ENCODE measurements around the gene TNRC6A.

Gene TNRC6A

DNA sequence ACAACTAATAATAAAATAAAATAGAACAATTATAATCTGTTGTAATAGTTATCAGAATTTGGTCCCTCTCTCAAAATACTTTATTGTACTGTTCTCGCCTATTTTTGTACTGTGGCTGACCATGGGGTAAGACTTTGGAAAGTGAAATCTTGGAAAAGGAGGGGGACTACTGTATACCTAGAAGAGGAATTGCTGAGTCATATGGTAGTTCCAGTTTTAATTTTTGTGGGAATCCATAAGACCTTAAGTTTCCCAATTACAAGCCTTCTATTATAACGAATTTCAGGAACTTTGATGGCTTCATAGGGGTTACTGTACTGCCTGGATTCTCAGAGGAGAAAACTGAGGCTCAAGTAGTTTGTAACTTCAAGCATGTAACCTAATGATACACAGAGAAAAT is 35.5 kb downstream of the TNRC6A start:
- TF ChIP-seq, protein P1, sequence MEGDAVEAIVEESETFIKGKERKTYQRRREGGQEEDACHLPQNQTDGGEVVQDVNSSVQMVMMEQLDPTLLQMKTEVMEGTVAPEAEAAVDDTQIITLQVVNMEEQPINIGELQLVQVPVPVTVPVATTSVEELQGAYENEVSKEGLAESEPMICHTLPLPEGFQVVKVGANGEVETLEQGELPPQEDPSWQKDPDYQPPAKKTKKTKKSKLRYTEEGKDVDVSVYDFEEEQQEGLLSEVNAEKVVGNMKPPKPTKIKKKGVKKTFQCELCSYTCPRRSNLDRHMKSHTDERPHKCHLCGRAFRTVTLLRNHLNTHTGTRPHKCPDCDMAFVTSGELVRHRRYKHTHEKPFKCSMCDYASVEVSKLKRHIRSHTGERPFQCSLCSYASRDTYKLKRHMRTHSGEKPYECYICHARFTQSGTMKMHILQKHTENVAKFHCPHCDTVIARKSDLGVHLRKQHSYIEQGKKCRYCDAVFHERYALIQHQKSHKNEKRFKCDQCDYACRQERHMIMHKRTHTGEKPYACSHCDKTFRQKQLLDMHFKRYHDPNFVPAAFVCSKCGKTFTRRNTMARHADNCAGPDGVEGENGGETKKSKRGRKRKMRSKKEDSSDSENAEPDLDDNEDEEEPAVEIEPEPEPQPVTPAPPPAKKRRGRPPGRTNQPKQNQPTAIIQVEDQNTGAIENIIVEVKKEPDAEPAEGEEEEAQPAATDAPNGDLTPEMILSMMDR (conservative IDR thresholded peaks at IDR 0.05; ENCODE audit: control insufficient read depth, insufficient read depth, low read depth, low read length): no peak
- no peak for DNase-seq (ENCODE audit: low read depth)
- no peak overlapping the region for H3K4me3 ChIP-seq (ENCODE audit: control insufficient read depth, low read depth, low read length)

DNA sequence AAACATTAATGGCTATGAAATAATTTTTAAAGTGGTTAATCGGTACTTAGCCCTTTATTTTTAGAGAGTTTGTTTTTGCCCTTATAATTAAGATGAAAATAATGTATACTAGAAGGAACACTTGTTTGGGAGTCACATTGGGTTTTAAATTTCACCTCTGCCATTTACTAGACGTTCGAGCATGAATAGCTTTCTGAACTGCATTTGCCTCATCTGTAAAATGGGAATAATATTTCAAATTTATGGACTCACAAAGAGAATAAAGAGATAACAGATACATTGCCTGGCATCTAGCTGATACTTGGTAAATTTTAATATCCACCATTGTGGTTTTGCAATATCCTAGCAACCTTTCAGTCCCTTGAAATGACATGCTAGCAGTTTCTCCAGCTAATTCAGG is 36.6 kb downstream of the TNRC6A start:
- H3K4me3 ChIP-seq (ENCODE audit: control insufficient read depth, low read depth, low read length): no peak overlapping the region
- no peak for DNase-seq (ENCODE audit: low read depth)
- TF ChIP-seq, protein P1 (conservative IDR thresholded peaks at IDR 0.05; ENCODE audit: control insufficient read depth, insufficient read depth, low read depth, low read length): no peak

DNA sequence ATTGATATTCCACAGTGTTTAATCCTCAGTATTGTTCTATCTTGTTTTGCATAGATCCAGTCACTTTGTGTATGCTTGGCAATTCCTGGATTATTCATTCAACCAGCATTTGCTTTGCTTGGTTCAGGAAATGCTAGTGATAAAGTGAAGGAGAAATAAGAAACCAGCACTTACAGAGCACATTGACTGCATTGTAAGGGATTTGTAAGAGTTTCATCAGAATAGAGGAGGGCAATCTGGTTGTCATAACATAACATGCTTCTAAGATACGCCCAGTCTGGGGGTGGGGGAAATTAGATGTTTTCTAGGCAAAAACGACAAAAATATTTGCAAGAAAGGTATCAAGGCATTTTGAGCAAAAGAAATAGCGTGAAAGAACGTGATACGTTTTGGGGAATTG is 40.4 kb downstream of the TNRC6A start:
- peak; percentile 33 for DNase-seq (ENCODE audit: low read depth)
- H3K4me3 ChIP-seq (ENCODE audit: control insufficient read depth, low read depth, low read length): no peak overlapping the region
- TF ChIP-seq, protein P1 (conservative IDR thresholded peaks at IDR 0.05; ENCODE audit: control insufficient read depth, insufficient read depth, low read depth, low read length): no peak

DNA sequence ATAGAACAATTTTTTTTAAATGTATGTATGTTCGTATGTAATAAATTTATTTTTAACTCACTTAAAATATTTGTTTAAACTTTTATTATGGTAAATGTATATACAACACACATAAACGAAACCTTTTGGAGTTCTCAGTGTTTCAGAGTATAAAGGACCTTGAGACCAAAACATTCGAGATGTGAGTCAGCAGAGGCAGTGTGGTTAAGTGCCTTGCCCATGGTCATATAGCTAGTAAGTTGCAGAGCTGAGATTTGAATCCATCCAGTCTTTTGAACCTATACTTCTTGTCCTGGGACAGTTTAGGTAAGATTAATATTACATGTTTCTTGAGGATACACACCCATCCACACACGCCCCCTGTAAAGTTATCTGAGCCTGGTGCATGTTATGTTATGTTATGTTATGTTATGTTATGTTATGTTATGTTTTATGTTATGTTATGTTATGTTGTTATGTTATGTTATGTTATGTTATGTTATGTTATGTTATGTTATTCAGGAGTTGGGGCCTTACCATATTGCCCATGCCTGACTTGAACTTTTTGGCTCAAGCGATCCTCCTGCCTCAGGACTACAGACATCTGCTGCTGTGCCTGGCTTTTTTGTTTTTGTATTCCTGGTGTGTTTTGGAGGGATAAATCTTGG is 41.8 kb downstream of the TNRC6A start:
- peak; percentile 60 for DNase-seq (ENCODE audit: low read depth)
- H3K4me3 ChIP-seq (ENCODE audit: control insufficient read depth, low read depth, low read length): no peak overlapping the region
- TF ChIP-seq, protein P1 (conservative IDR thresholded peaks at IDR 0.05; ENCODE audit: control insufficient read depth, insufficient read depth, low read depth, low read length): no peak

DNA sequence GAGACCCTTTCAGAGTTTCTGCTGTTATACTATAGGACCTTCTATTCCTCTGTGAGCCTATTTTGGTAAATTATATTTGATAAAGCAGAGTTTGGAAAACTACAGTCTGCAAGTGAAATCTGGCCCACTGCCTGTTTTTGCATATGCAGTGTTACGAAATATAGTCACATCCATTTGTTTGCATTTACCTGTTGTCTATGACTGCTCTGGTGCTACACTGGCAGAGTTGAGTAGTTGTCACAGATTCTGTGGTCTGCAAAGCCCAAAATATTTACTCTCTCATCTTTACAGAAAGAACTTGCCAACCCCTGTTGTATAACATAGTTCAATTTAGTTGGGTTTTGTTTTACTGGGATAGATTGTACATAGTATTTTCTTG is 42.3 kb downstream of the TNRC6A start:
- H3K4me3 ChIP-seq (ENCODE audit: control insufficient read depth, low read depth, low read length): no peak overlapping the region
- peak; percentile 15 for DNase-seq (ENCODE audit: low read depth)
- TF ChIP-seq, protein P1 (conservative IDR thresholded peaks at IDR 0.05; ENCODE audit: control insufficient read depth, insufficient read depth, low read depth, low read length): no peak

DNA sequence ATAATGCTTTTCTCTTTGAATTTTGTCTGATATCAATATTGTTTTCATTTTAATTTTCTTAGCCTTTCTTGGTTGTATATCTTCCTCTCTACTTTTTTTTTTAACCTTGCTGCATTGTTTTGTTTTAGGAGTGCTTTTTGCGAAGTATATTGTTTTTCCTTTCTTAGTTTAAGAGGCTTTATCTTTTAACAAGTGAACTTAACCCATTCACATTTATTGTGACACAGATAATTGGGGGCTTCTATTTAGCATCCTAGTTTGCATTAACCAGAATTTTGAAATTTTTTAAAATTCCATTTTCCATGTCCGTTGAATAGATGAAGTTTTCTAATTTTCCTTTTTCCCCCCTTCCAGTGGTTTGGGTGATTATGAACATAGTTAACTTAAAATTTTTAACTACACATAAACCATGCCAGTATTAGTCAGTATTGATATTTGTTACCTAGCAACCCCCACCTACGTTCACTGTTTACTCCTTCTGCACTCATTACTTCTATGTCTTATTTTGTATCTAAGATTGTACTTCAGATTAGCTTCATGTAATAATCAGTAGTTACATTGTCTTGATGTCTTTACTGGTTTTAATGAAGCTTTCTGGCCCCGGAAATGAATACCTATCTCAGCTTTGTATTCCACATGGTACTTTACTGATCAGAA is 44.4 kb downstream of the TNRC6A start:
- H3K4me3 ChIP-seq (ENCODE audit: control insufficient read depth, low read depth, low read length): no peak overlapping the region
- DNase-seq (ENCODE audit: low read depth): peak; percentile 32
- TF ChIP-seq, protein P1 (conservative IDR thresholded peaks at IDR 0.05; ENCODE audit: control insufficient read depth, insufficient read depth, low read depth, low read length): no peak

Data from fibroblast of mammary gland (primary cell).